Right atrium auricular region (tissue), 2 donors: ENCODE measurements around the gene RBM26. TPM values are rescaled to one million over a fixed set of nuclear protein-coding genes. Genes with fewer than 3 reads are reported as not detected.
"Not testable (repeated sequence)": the region's sequence is repeated elsewhere in the genome, so short reads cannot be mapped to it uniquely, and the experiment has no call there.

Experiments
- DNase-seq: peaks from one replicate; pipeline ENCODE4 v3.0.0-alpha.2; 2019; ENCODE audit warnings: low spot score
- H3K27ac ChIP-seq, 2 donors: fragments of 200-600 bp; sonication (generic); 1 replicate in 1 of 2; 2 replicates in 1 of 2; pipeline ENCODE4 v1.5.1; 2016 to 2019
- H3K27me3 ChIP-seq, 2 donors: fragments of 200-600 bp; sonication (generic); one replicate each; pipeline versions ENCODE4 v1.5.1 to v1.6.0; 2017 to 2019
- H3K36me3 ChIP-seq: fragments of 200-600 bp; sonication (generic); one replicate; pipeline ENCODE4 v1.5.1; 2016
- H3K4me1 ChIP-seq, 2 donors: fragments of 200-600 bp; sonication (generic); one replicate each; pipeline versions ENCODE4 v1.5.1 to v1.6.0; 2017 to 2019
- H3K4me3 ChIP-seq, 2 donors: fragments of 200-600 bp; sonication (generic); 1 replicate in 1 of 2; 2 replicates in 1 of 2; pipeline ENCODE4 v1.5.1; 2017 to 2019; ENCODE audit warnings: mild to moderate bottlenecking in 1 of 2, moderate library complexity in 1 of 2
- H3K9me3 ChIP-seq, 2 donors: fragments of 200-600 bp; sonication (generic); one replicate each; pipeline ENCODE4 v1.5.1; 2019
- CTCF ChIP-seq, 2 donors: fragments of 200-600 bp; sonication (generic); IDR thresholded peaks; one replicate each; pipeline ENCODE4 v1.5.1; 2019; ENCODE audit warnings: antibody characterized with exemption in 2 of 2
- total RNA-seq, 2 donors: library from RNA; depleted of rRNA; stranded (reverse); fragments of >200 nt; gene quantifications; one replicate each; pipeline ENCODE4 v1.1.0, GENCODE V29; 2016

RBM26 gene
- total RNA-seq, 2 donors from 2014 or later, result 19.0 to 19.1 TPM

GRCh38 chr13:79359064-79359463 is 47.0 kb downstream of the RBM26 start:
- no peak for DNase-seq
- TF ChIP-seq CTCF (IDR thresholded peaks at IDR 0.05), result no peak
- Histone ChIP-seq H3K36me3 (peaks cover 30% of the 10 kb centered on the region), H3K9me3 (no peaks in the 10 kb centered on the region), H3K4me3 (no peak overlapping the region), H3K4me1 (peaks cover 0 to 15% of the 10 kb centered on the region in 2 donors), H3K27ac (no peak overlapping the region), H3K27me3 (no peaks in the 10 kb centered on the region)

DNA sequence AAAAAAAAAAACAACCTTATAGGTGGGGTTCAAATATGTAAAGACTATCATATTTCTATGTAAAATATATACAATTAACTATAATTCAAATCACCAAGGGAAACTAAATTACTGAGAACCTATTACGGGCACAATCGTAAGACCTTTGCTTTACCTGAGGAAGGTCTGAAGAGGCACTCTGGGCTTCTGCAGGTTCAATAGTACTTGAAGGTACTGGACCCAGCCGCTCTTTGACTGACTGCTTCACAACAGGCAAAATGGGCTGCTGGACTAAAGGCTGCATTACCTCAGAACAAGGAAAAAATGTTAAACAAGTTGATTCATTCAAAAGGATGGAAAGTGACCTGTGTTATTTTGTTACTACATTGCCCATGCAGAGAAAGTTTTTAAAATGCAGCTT is 51.8 kb downstream of the RBM26 start:
- DNase-seq, result no peak
- Histone ChIP-seq H3K36me3 (peaks cover 35% of the 10 kb centered on the region), H3K27ac (no peak overlapping the region), H3K4me3 (no peak overlapping the region), H3K4me1 (no peaks in the 10 kb centered on the region), H3K27me3 (no peaks in the 10 kb centered on the region), H3K9me3 (no peaks in the 10 kb centered on the region)
- no peak for TF ChIP-seq CTCF (IDR thresholded peaks at IDR 0.05)

GRCh38 chr13:79353693-79354092 is 52.4 kb downstream of the RBM26 start:
- peaks cover 29% of the 10 kb centered on the region for H3K36me3 ChIP-seq
- no peak overlapping the region for H3K4me3 ChIP-seq
- DNase-seq, result no peak
- H3K27ac ChIP-seq, result no peak overlapping the region
- no peaks in the 10 kb centered on the region for H3K27me3 ChIP-seq
- TF ChIP-seq CTCF (IDR thresholded peaks at IDR 0.05), result no peak
- no peaks in the 10 kb centered on the region for H3K9me3 ChIP-seq
- H3K4me1 ChIP-seq, result no peaks in the 10 kb centered on the region

DNA sequence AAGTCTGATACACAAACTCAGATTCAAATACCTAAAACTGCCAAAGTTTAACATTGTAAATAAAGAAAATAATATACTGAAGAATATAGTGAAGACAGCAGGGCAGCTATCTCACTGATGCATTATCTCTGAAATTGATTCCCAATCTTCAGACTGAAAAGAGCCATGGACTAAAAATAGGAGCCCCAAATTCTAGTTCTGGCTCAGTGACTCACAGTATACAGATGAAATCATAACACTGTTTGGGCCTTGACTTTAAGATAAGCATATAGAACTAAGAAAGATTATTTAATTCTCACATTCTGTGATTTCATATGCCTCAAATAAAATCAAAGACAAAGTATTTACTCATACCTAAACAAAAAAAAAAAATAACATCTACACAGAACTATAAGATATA is 53.9 kb downstream of the RBM26 start:
- H3K4me1 ChIP-seq, result no peaks in the 10 kb centered on the region
- no peak for TF ChIP-seq CTCF (IDR thresholded peaks at IDR 0.05)

GRCh38 chr13:79349608-79350007 is 56.4 kb downstream of the RBM26 start:
- peaks cover 25% of the 10 kb centered on the region for H3K36me3 ChIP-seq
- not testable (repeated sequence) for H3K27me3 ChIP-seq, H3K27ac ChIP-seq, H3K9me3 ChIP-seq, H3K4me1 ChIP-seq, H3K4me3 ChIP-seq, DNase-seq

More for the DNA sequence above, 53.9 kb downstream of the RBM26 start:
- DNase-seq, result no peak
- no peaks in the 10 kb centered on the region for H3K9me3 ChIP-seq
- H3K4me3 ChIP-seq, result no peak overlapping the region
- H3K27me3 ChIP-seq, result no peaks in the 10 kb centered on the region
- no peak overlapping the region for H3K27ac ChIP-seq
- H3K36me3 ChIP-seq, result peaks cover 33% of the 10 kb centered on the region

DNA sequence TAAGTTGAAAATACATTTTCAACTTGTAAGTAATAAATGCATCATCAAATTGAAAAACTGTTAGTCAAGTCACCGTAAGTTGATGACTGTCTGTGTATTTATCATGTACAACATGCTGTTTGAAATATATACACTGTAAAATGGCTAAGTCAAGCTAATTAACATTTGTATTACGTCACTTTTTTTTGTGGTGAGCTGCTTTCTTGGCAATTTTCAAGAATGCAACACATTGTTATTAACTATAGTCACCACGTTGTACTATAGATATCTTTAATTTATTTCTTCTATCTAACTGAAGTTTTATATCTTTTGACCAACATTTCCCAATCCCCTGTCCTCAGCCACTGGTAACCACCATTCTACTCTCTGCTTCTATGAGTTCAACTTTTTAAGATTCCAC is 57.0 kb downstream of the RBM26 start:
- no peak for DNase-seq
- H3K27me3 ChIP-seq, result no peaks in the 10 kb centered on the region
- H3K36me3 ChIP-seq, result peaks cover 19% of the 10 kb centered on the region
- TF ChIP-seq CTCF (IDR thresholded peaks at IDR 0.05), result no peak
- no peaks in the 10 kb centered on the region for H3K4me1 ChIP-seq
- H3K9me3 ChIP-seq, result no peaks in the 10 kb centered on the region
- H3K4me3 ChIP-seq, result no peak overlapping the region
- no peak overlapping the region for H3K27ac ChIP-seq
